Left cardiac atrium (tissue), 4 donors: Measurements from ENCODE around the gene PTPRE. TPM values are rescaled to one million over a fixed set of nuclear protein-coding genes. Genes with fewer than 3 reads are reported as not detected.

Source experiments
- ATAC-seq, 2 donors: fragments of 200-7000 bp; cut with Tn5 transposase; one replicate each; pipeline ENCODE4 v1.9.1; 2020; ENCODE audit warnings: mild to moderate bottlenecking in 2 of 2, moderate library complexity in 2 of 2
- DNase-seq: peaks from one replicate; pipeline ENCODE4 v3.0.0-alpha.2; 2020
- intact Hi-C, 2 donors: fragments of 100-400 bp; cut with DNase I; formaldehyde crosslinking; loops; one replicate each; pipeline versions ENCODE4 v1.14.1 to v1.15.1; 2022 to 2023
- long read RNA-seq: library from polyadenylated mRNA; unstranded; transcript quantifications from one replicate; pipeline ENCODE4 v2.0.0, GENCODE V29; 2021
- total RNA-seq, 2 donors: library from RNA; stranded (reverse); fragmentation: NEBNext Ultra II Directional; extraction: Animal tissue kit (Norgen Biotek cat#: 25700); gene quantifications; one replicate each; pipeline ENCODE4 v1.2.1, GENCODE V29; 2021
- donor health status: DM: no; HTN: yes; CAD: no.
- donor health status: DM: no; HTN: yes; CAD: no; lungs with severe emphysema.
- donor health status: DM: yes; HTN: yes; CAD: no.
- donor health status: Dilated cardiomyopathy.

The PTPRE gene, protein sequence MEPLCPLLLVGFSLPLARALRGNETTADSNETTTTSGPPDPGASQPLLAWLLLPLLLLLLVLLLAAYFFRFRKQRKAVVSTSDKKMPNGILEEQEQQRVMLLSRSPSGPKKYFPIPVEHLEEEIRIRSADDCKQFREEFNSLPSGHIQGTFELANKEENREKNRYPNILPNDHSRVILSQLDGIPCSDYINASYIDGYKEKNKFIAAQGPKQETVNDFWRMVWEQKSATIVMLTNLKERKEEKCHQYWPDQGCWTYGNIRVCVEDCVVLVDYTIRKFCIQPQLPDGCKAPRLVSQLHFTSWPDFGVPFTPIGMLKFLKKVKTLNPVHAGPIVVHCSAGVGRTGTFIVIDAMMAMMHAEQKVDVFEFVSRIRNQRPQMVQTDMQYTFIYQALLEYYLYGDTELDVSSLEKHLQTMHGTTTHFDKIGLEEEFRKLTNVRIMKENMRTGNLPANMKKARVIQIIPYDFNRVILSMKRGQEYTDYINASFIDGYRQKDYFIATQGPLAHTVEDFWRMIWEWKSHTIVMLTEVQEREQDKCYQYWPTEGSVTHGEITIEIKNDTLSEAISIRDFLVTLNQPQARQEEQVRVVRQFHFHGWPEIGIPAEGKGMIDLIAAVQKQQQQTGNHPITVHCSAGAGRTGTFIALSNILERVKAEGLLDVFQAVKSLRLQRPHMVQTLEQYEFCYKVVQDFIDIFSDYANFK
- total RNA-seq, result 10 to 100 TPM; 14.2 to 24.3 TPM
- long read RNA-seq, full-length matches to known transcripts, result 1 of 19 reads
- long read RNA-seq, partial matches to known transcripts, result 4 of 19 reads
- long read RNA-seq, other reads (novel, unspliced or antisense), result 14 of 19 reads

DNA sequence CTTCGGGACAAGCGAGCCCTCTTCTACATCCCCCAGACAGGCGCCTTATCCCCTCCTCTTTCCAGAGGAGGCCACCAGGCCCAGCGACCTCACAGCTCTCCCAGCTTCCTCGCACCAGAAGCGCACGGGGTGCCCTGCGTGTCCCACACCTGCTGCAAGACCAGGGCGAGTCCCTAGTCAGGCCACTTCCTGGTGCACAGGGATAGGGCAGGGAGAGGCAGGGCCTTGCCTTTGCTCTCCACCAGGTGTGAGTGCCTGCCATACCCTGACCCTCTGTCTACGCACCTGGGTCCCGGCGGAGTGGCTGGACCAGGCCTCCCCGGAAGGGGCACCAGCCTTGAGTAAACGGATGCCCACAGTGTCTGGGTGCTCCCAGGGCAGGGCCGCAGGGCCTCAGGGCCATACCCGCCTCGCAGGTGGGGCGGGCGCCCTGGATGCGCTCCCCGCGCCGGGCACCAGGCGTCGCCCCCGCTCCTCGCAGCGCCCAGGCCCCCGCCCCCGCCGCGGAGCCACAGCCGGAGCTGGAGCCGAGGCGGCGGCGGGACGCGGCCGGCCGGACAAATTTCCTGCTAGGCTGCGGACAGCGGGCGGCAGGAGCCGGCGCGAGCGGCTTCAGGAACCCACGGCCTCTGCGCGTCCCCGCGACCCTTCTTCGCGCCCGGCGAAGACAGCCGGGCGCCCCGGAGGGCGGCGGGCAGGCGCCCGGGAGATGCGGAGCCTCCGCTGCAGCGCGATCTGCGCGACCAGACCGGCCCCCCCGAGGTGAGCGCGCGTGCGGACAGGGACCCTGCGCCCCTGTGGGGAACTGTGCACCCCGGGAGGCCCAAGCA is at the start of gene PTPRE:
PTPRE (plus strand) TSS at position 556 of the 830 bp plus-strand sequence. CDS start 133,779 bp downstream, outside the sequence.
- ATAC-seq, result peak; percentile 86 to 92
- peak; percentile 85 for DNase-seq
- intact Hi-C loops, result loop anchor here (1.0 to 5.0 kb wide), 4 partner anchors 104 to 162 kb away; no protein-coding TSS in a partner anchor

DNA sequence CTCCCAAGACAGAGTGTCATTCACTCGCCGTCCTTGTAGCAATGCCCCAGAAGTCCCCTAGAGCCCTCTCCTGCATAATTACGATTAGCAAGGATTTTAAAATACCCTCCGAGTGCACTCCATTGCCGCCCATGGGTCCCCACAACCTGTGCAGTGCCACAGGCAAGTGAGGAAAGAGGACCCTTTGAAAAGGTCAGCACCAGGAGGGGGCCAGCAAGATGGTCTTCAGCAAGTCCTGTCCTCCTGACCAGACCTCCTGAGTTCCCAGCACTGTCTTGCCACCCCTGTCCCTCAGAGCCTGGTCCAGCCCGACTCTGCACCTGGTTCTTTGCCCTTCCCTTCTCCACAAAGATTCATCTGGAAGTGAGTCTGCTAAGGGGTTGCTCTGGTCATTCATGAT is 46.3 kb upstream of the PTPRE start:
- intact Hi-C loops, result no loop called here
- ATAC-seq, result no peak
- DNase-seq, result no peak

GRCh38 chr10:127863231-127863825 is 43.6 kb upstream of the PTPRE start:
- intact Hi-C loops, result no loop called here
- ATAC-seq (no peak), DNase-seq (no peak)

- intact Hi-C loops, result no loop called here
- ATAC-seq, result no peak
These were observed 40.5 kb upstream of the PTPRE start for GRCh38 chr10:127866276-127867013.

DNA sequence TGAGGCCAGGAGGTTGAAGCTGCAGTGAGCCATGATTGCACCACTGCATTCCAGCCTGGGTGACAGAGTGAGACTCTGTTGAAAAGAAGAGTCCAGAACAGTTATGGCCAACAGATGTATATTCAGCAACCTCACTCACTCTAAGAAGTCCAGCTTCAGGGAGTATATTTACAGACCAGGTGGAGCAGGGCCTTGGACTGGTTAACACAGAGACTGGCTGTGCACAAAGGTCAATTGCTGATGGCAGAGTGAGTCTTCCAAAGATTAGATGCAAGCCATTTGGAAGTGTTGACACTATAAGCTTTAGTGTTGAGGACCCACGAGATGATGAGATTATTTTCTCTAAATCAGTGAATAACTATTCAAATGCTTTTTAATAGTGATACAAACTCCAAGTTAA is 39.1 kb upstream of the PTPRE start:
- intact Hi-C loops, result no loop called here
- DNase-seq (no peak), ATAC-seq (no peak)

More at GRCh38 chr10:127866276-127867013, 40.5 kb upstream of the PTPRE start:
- no peak for DNase-seq

DNA sequence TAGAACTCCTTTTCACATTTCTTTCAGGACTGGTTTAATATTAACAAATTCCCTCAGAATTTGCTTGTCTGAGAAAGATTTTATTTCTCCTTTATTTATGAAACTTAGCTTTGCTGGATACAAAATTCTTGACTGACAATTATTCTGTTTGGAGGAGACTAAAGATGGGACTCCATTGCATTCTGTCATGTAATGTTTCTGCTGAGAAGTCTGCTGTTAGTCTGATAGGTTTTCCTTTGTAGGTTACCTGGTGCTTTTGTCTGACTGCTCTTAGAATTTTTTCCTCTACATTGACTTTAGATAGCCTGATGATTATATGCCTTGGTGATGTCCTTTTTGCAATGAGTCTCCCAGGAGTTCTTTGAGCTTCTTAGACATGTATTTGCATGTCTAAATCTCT is 37.6 kb upstream of the PTPRE start:
- ATAC-seq (no peak), DNase-seq (no peak)
- intact Hi-C loops, result no loop called here

GRCh38 chr10:127871631-127872010 is 35.3 kb upstream of the PTPRE start:
- ATAC-seq, result no peak
- intact Hi-C loops, result no loop called here
- DNase-seq, result no peak

- DNase-seq (peak; percentile 61), ATAC-seq (peak; percentile 70 to 93)
- intact Hi-C loops, result no loop called here
These were observed 34.7 kb upstream of the PTPRE start for GRCh38 chr10:127872011-127872761.

DNA sequence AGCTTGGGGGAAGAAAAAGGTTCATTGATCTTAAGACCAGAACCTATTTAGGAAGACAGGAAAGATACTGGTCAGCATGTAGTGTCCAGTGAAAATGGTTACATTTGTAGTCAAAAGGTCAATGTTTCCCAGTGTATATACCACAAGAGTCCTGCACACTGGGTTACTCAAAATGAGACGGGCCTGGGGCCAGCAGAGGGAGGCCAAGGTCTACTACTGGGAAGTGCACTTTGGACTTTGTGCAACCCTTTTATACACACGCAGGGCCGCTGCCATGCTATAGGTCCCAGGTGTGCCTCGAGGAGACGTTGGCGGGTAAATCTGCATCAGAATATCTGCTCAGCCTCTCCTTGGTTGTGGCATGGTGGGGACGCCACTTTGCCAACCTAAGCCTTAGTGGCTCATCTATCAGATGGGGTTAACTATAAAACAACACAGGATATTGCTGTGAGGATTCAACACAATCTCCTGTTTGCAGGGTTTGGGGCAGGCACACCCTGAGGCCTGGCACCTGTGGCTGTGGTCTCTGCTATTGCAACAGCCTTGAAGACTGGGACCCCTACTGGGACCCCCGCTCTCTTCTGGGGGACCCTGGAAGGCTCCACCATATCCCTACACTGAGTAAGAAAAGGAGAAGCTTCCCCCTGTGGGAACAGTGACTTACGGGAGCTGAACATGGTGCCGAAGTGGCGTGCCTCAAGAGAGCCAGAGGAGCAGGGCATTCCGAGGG is 33.9 kb upstream of the PTPRE start:
- no peak for DNase-seq
- intact Hi-C loops, result no loop called here
- ATAC-seq, result peak in 1 of 2 donors; percentile 42

DNA sequence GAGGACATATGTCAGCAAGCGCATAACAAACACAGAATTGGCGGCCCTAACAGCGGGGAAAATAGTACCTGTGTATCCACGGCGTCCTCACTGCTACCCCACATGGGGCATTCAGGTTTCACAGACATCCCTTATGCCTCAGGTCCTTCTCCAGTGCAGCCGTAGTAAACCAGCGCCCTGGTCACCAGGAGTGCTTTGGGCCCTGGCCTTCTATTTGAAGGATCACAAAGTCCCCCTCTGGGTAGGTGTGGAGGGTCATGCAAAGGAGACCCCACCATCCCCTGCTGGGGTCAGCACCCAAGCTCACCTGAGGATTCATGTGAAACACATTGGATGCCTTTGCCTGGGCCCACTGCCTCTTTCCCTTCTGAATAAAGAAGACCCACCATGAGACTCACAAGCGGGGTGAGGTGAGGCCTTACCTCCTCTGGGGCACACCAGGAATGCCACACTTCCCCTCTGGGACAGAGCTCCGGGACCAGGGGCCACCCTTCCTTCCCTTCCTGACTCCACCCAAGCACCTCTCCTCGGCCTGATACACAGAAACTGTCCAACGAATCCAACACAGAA is 32.9 kb upstream of the PTPRE start:
- intact Hi-C loops, result no loop called here
- ATAC-seq (no peak), DNase-seq (no peak)

DNA sequence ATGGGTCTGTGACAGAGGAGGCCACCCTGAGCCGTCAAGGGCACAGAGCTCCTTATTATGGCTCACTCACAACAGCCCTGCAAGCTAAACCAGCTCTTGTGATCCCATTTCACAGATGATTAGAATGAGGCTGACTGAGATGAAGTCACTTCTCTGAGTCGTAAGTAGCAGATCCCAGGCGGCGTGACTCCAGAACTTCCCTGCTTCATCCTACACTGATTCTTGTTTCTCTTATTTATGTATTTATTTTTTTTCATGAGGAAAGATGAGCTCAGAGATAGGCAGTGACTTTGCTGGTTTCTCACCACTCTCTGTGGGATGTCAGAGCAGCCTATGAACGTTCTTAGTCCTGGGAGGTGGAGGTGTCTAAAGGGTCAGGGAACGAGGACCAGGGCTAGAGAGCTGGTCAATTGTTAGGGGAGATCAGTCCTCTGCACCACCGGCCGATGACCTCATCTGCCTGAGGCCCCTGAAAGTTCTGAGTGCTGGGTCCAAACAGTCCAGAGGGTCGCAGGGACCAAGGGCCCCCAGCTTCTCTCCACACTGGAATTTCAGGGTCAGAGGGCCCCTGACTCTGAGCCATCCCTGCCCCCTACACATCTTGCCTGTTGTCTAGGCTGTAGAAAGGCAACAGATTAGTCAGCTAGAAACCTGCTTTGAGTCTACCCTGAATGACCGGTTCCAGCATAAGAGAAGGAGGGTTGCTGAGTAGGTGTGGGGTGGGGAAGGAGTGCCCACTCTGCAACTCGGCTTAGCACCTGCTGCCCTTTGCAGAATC is 32.0 kb upstream of the PTPRE start:
- DNase-seq, result no peak
- intact Hi-C loops, result no loop called here
- no peak for ATAC-seq

DNA sequence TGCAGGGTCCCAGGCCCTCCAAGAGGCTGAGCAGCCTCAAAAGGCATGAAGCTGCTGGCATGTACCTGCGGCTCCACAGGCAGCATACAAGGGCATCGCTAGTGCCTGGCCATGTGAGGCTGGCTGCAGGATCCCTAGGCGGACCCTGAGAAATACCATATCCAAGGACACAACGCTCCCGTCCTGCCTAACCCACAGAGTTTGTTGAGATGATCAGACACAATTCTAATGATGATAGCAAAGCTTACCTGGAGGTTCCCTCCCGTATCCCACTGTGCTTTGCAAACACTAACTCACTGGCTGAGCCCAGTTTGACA is 31.5 kb upstream of the PTPRE start:
- DNase-seq (no peak), ATAC-seq (no peak)
- intact Hi-C loops, result no loop called here

DNA sequence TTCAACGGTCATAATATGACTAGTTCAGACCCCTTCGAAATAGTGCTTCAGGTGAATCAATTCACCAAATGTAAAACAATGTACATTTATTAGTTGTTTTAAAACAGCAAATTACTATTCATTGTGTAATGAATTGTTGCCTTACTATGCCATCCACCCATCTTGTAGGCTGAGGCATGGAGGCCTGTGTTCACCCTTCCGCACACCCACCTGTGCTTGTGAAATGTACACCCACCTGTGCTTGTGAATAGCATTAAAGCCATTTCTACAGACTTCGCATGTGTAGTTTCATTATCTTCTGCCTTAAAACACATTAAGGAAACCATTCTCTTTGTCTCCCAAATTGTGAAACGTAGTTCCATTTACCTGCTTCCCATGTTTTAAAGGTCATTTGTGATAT is 31.0 kb upstream of the PTPRE start:
- intact Hi-C loops, result no loop called here
- DNase-seq (no peak), ATAC-seq (no peak)

GRCh38 chr10:127877116-127877515 is 29.8 kb upstream of the PTPRE start:
- ATAC-seq, result no peak
- no peak for DNase-seq
- intact Hi-C loops, result no loop called here

DNA sequence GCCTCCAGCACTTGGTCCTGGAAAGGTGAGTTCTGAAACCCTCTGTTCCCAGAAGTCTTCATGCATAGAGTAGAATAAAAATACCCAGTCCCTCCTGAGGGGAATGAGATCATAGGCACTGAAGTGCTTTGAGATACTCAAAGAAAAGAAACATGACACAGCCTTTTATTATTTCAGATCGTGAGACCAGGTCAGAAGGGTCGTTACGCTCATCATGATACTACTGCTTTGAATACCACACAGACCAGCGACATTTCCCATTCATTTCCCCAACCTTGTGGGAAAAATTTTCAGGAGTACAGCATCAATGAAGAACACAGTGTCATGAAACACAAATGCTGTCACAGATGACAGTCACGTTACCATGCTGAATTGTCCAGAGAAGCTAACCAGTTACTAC is 29.2 kb upstream of the PTPRE start:
- ATAC-seq (no peak), DNase-seq (no peak)
- intact Hi-C loops, result no loop called here

GRCh38 chr10:127878475-127879055 is 28.3 kb upstream of the PTPRE start:
- peak in 1 of 2 donors; percentile 53 for ATAC-seq
- no peak for DNase-seq

More at GRCh38 chr10:127878475-127879055, 28.3 kb upstream of the PTPRE start:
- intact Hi-C loops, result no loop called here
